ENCODE results near the gene DENND5B.
"Not testable (repeated sequence)": the region's sequence is repeated elsewhere in the genome, so short reads cannot be mapped to it uniquely, and the experiment has no call there.

DENND5B gene

GRCh38 chr12:31608299-31608698 lies 17.4 kb upstream of the DENND5B start:
- H3K4me3 Mint-ChIP-seq; DNase-seq (ENCODE audit: low spot score in 2 of 2); H3K36me3 Mint-ChIP-seq; ATAC-seq (ENCODE audit: low read depth); H3K4me1 Mint-ChIP-seq; H3K27me3 Mint-ChIP-seq: not testable (repeated sequence)
- Mint-ChIP-seq H3K27ac (peak overlapping the region; percentile 69), H3K9me3 (peaks cover 11% of the 10 kb centered on the region)

- no peak for DNase-seq (ENCODE audit: low spot score in 2 of 2)
- peaks cover 7% of the 10 kb centered on the region for H3K36me3 Mint-ChIP-seq
- H3K27ac Mint-ChIP-seq: no peak overlapping the region
- H3K27me3 Mint-ChIP-seq: no peaks in the 10 kb centered on the region
- ATAC-seq (ENCODE audit: low read depth): no peak
- no peak overlapping the region for H3K4me3 Mint-ChIP-seq
- peaks cover 10% of the 10 kb centered on the region for H3K9me3 Mint-ChIP-seq
- peaks cover 11% of the 10 kb centered on the region for H3K4me1 Mint-ChIP-seq
Observed at GRCh38 chr12:31605531-31605930, 14.6 kb upstream of the DENND5B start.

- H3K4me3 Mint-ChIP-seq: peak overlapping the region; percentile 60
- ATAC-seq (ENCODE audit: low read depth): peak; percentile 83
- DNase-seq (ENCODE audit: low spot score in 2 of 2): peak; percentile 26 to 69
- peaks cover 10% of the 10 kb centered on the region for H3K9me3 Mint-ChIP-seq
- peaks cover 7% of the 10 kb centered on the region for H3K36me3 Mint-ChIP-seq
- peak overlapping the region; percentile 80 for H3K27ac Mint-ChIP-seq
- H3K4me1 Mint-ChIP-seq: peaks cover 26% of the 10 kb centered on the region
- no peaks in the 10 kb centered on the region for H3K27me3 Mint-ChIP-seq
Observed at GRCh38 chr12:31603546-31604009, 12.6 kb upstream of the DENND5B start.

GRCh38 chr12:31600750-31601149 lies 9.8 kb upstream of the DENND5B start:
- Mint-ChIP-seq H3K36me3 (no peaks in the 10 kb centered on the region), H3K27me3 (no peaks in the 10 kb centered on the region), H3K4me1 (peaks cover 26% of the 10 kb centered on the region), H3K4me3 (no peak overlapping the region), H3K9me3 (peaks cover 2% of the 10 kb centered on the region), H3K27ac (no peak overlapping the region)
- no peak for DNase-seq (ENCODE audit: low spot score in 2 of 2)
- no peak for ATAC-seq (ENCODE audit: low read depth)

GRCh38 chr12:31600252-31600651 lies 9.3 kb upstream of the DENND5B start:
- H3K4me3 Mint-ChIP-seq: no peak overlapping the region
- no peak overlapping the region for H3K27ac Mint-ChIP-seq

GRCh38 chr12:31599053-31599452 lies 8.1 kb upstream of the DENND5B start:
- Mint-ChIP-seq H3K27ac (peak overlapping the region; percentile 90), H3K4me1 (peaks cover 24% of the 10 kb centered on the region), H3K36me3 (no peaks in the 10 kb centered on the region), H3K4me3 (peak overlapping the region; percentile 67), H3K9me3 (no peaks in the 10 kb centered on the region), H3K27me3 (no peaks in the 10 kb centered on the region)
- ATAC-seq (ENCODE audit: low read depth) (peak; percentile 83), DNase-seq (ENCODE audit: low spot score in 2 of 2) (peak; percentile 38 to 62)

More at GRCh38 chr12:31600252-31600651, 9.3 kb upstream of the DENND5B start:
- Mint-ChIP-seq H3K4me1 (peaks cover 28% of the 10 kb centered on the region), H3K36me3 (no peaks in the 10 kb centered on the region), H3K9me3 (no peaks in the 10 kb centered on the region), H3K27me3 (no peaks in the 10 kb centered on the region)
- ATAC-seq (ENCODE audit: low read depth) (no peak), DNase-seq (ENCODE audit: low spot score in 2 of 2) (no peak)

- Mint-ChIP-seq H3K4me3 (no peak overlapping the region), H3K9me3 (no peaks in the 10 kb centered on the region), H3K4me1 (peaks cover 24% of the 10 kb centered on the region), H3K27me3 (no peaks in the 10 kb centered on the region), H3K36me3 (no peaks in the 10 kb centered on the region), H3K27ac (peak overlapping the region; percentile 14)
- DNase-seq (ENCODE audit: low spot score in 2 of 2): no peak
- ATAC-seq (ENCODE audit: low read depth): no peak
Observed at GRCh38 chr12:31597066-31597465, 6.1 kb upstream of the DENND5B start.

- Mint-ChIP-seq H3K27ac (no peak overlapping the region), H3K9me3 (no peaks in the 10 kb centered on the region), H3K36me3 (no peaks in the 10 kb centered on the region), H3K4me1 (peaks cover 24% of the 10 kb centered on the region), H3K27me3 (no peaks in the 10 kb centered on the region), H3K4me3 (no peak overlapping the region)
- DNase-seq (ENCODE audit: low spot score in 2 of 2): no peak
- ATAC-seq (ENCODE audit: low read depth): no peak
Observed at GRCh38 chr12:31594681-31595080, 3.7 kb upstream of the DENND5B start.

GRCh38 chr12:31591380-31591901 lies 505 bp upstream of the DENND5B start:
- H3K4me1 Mint-ChIP-seq: peaks cover 36% of the 10 kb centered on the region
- ATAC-seq (ENCODE audit: low read depth): peak; percentile 58
- peaks cover 5% of the 10 kb centered on the region for H3K9me3 Mint-ChIP-seq
- H3K27me3 Mint-ChIP-seq: no peaks in the 10 kb centered on the region
- H3K36me3 Mint-ChIP-seq: peaks cover 11% of the 10 kb centered on the region
- DNase-seq (ENCODE audit: low spot score in 2 of 2): peak in 1 of 2 donors; percentile 49
- H3K27ac Mint-ChIP-seq: peak overlapping the region; percentile 96
- peak overlapping the region; percentile 95 for H3K4me3 Mint-ChIP-seq

GRCh38 chr12:31589904-31590641 lies 863 bp downstream of the DENND5B start:
- Mint-ChIP-seq H3K27ac (peak overlapping the region; percentile 96), H3K27me3 (no peaks in the 10 kb centered on the region), H3K4me1 (peaks cover 40% of the 10 kb centered on the region), H3K4me3 (peak overlapping the region; percentile 96), H3K9me3 (peaks cover 6% of the 10 kb centered on the region), H3K36me3 (peaks cover 17% of the 10 kb centered on the region)
- DNase-seq (ENCODE audit: low spot score in 2 of 2): peak; percentile 44 to 57
- ATAC-seq (ENCODE audit: low read depth): peak; percentile 32

- Mint-ChIP-seq H3K9me3 (peaks cover 6% of the 10 kb centered on the region), H3K36me3 (peaks cover 17% of the 10 kb centered on the region), H3K4me3 (peak overlapping the region; percentile 96), H3K27me3 (no peaks in the 10 kb centered on the region), H3K27ac (peak overlapping the region; percentile 96), H3K4me1 (peaks cover 42% of the 10 kb centered on the region)
- peak; percentile 46 for ATAC-seq (ENCODE audit: low read depth)
- peak in 1 of 2 donors; percentile 45 for DNase-seq (ENCODE audit: low spot score in 2 of 2)
Observed at GRCh38 chr12:31589598-31589903, 1.4 kb downstream of the DENND5B start.

- H3K27me3 Mint-ChIP-seq: no peaks in the 10 kb centered on the region
- DNase-seq (ENCODE audit: low spot score in 2 of 2) (no peak), ATAC-seq (ENCODE audit: low read depth) (no peak)
- peaks cover 21% of the 10 kb centered on the region for H3K36me3 Mint-ChIP-seq
- peaks cover 6% of the 10 kb centered on the region for H3K9me3 Mint-ChIP-seq
- peak overlapping the region; percentile 96 for H3K27ac Mint-ChIP-seq
- peak overlapping the region; percentile 96 for H3K4me3 Mint-ChIP-seq
- H3K4me1 Mint-ChIP-seq: peaks cover 47% of the 10 kb centered on the region
Observed at GRCh38 chr12:31588976-31589375, 2.0 kb downstream of the DENND5B start.

- peak overlapping the region; percentile 77 for H3K27ac Mint-ChIP-seq
- peaks cover 6% of the 10 kb centered on the region for H3K9me3 Mint-ChIP-seq
- peak overlapping the region; percentile 57 for H3K4me3 Mint-ChIP-seq
- ATAC-seq (ENCODE audit: low read depth) (no peak), DNase-seq (ENCODE audit: low spot score in 2 of 2) (no peak)
- H3K4me1 Mint-ChIP-seq: peaks cover 49% of the 10 kb centered on the region
- H3K36me3 Mint-ChIP-seq: peaks cover 25% of the 10 kb centered on the region
- no peaks in the 10 kb centered on the region for H3K27me3 Mint-ChIP-seq
Observed at GRCh38 chr12:31586728-31587127, 4.2 kb downstream of the DENND5B start.

GRCh38 chr12:31585895-31586294 lies 5.0 kb downstream of the DENND5B start:
- Mint-ChIP-seq H3K27ac (peak overlapping the region; percentile 79), H3K4me1 (peaks cover 46% of the 10 kb centered on the region), H3K36me3 (peaks cover 27% of the 10 kb centered on the region), H3K4me3 (peak overlapping the region; percentile 43), H3K9me3 (peaks cover 6% of the 10 kb centered on the region), H3K27me3 (no peaks in the 10 kb centered on the region)
- DNase-seq (ENCODE audit: low spot score in 2 of 2): no peak
- ATAC-seq (ENCODE audit: low read depth): no peak

GRCh38 chr12:31585271-31585670 lies 5.7 kb downstream of the DENND5B start:
- DNase-seq (ENCODE audit: low spot score in 2 of 2) (no peak), ATAC-seq (ENCODE audit: low read depth) (no peak)
- Mint-ChIP-seq H3K27me3 (no peaks in the 10 kb centered on the region), H3K36me3 (peaks cover 27% of the 10 kb centered on the region), H3K4me3 (no peak overlapping the region), H3K4me1 (peaks cover 46% of the 10 kb centered on the region), H3K9me3 (peaks cover 6% of the 10 kb centered on the region), H3K27ac (peak overlapping the region; percentile 79)

All from memory B cell (primary cell).